HEK293 (cell line): ENCODE measurements around the gene HTR1D.
A peak's percentile ranks its signal among the peaks of the same experiment; 100 is the strongest.

Experiments
- HIC1 ChIP-seq: fragments of 450-650 bp; formaldehyde crosslinking; IDR thresholded peaks from 2 replicates; pipeline ENCODE4 v1.5.1; 2016; ENCODE audit warnings: missing biosample characterization, missing genetic modification characterization
- KLF1 ChIP-seq: fragments of 450-650 bp; formaldehyde crosslinking; IDR thresholded peaks from 2 replicates; pipeline ENCODE4 v1.5.1; 2016; ENCODE audit warnings: missing biosample characterization, missing genetic modification characterization
- KLF16 ChIP-seq: fragments of 450-650 bp; formaldehyde crosslinking; IDR thresholded peaks from 2 replicates; pipeline ENCODE4 v1.5.1; 2017; ENCODE audit warnings: missing biosample characterization, missing genetic modification characterization
- KLF9 ChIP-seq: fragments of 450-650 bp; formaldehyde crosslinking; IDR thresholded peaks from 2 replicates; pipeline ENCODE4 v1.5.1; 2016; ENCODE audit warnings: missing biosample characterization, missing genetic modification characterization, low read depth
- MEIS1 ChIP-seq: sonication (generic); formaldehyde crosslinking; IDR thresholded peaks from 2 replicates; pipeline ENCODE4 v1.8.1; 2022; ENCODE audit warnings: missing genetic modification reagents, mild to moderate bottlenecking, borderline replicate concordance
- RBAK ChIP-seq: fragments of 450-650 bp; formaldehyde crosslinking; IDR thresholded peaks from 2 replicates; pipeline ENCODE4 v1.5.1; 2016; ENCODE audit warnings: missing biosample characterization, missing genetic modification characterization
- ZBTB17 ChIP-seq: fragments of 450-650 bp; formaldehyde crosslinking; IDR thresholded peaks from 2 replicates; pipeline ENCODE4 v1.5.1; 2016; ENCODE audit warnings: missing biosample characterization, missing genetic modification characterization
- ZBTB49 ChIP-seq: fragments of 450-650 bp; formaldehyde crosslinking; IDR thresholded peaks from 2 replicates; pipeline ENCODE4 v1.5.1; 2016; ENCODE audit warnings: missing biosample characterization, missing genetic modification characterization, low read depth
- ZEB2 ChIP-seq: fragments of 450-650 bp; formaldehyde crosslinking; IDR thresholded peaks from 2 replicates; pipeline ENCODE4 v1.5.1; 2016; ENCODE audit warnings: missing biosample characterization, missing genetic modification characterization
- ZFHX2 ChIP-seq: fragments of 450-650 bp; formaldehyde crosslinking; conservative IDR thresholded peaks from 2 replicates; pipeline ENCODE4 v1.5.1; 2016; ENCODE audit warnings: missing biosample characterization, missing genetic modification characterization
- ZNF114 ChIP-seq: fragments of 450-650 bp; formaldehyde crosslinking; IDR thresholded peaks from 2 replicates; pipeline ENCODE4 v1.5.0; 2017; ENCODE audit warnings: missing biosample characterization, missing genetic modification characterization
- ZNF175 ChIP-seq: fragments of 450-650 bp; formaldehyde crosslinking; IDR thresholded peaks from 2 replicates; pipeline ENCODE4 v1.5.1; 2016; ENCODE audit warnings: missing biosample characterization, missing genetic modification characterization
- ZNF24 ChIP-seq: fragments of 450-650 bp; formaldehyde crosslinking; IDR thresholded peaks from 2 replicates; pipeline ENCODE4 v1.5.1; 2016; ENCODE audit warnings: missing biosample characterization, missing genetic modification characterization
- ZNF280D ChIP-seq: fragments of 450-650 bp; formaldehyde crosslinking; IDR thresholded peaks from 2 replicates; pipeline ENCODE4 v1.5.1; 2016; ENCODE audit warnings: missing biosample characterization, missing genetic modification characterization
- ZNF302 ChIP-seq: fragments of 450-650 bp; formaldehyde crosslinking; IDR thresholded peaks from 2 replicates; pipeline ENCODE4 v1.5.1; 2016; ENCODE audit warnings: missing biosample characterization, missing genetic modification characterization, low read depth
- ZNF354C ChIP-seq: fragments of 450-650 bp; formaldehyde crosslinking; IDR thresholded peaks from 2 replicates; pipeline ENCODE4 v1.5.1; 2016; ENCODE audit warnings: missing biosample characterization, missing genetic modification characterization, low read depth, borderline replicate concordance
- ZNF433 ChIP-seq: fragments of 450-650 bp; formaldehyde crosslinking; IDR thresholded peaks from 2 replicates; pipeline ENCODE4 v1.5.1; 2016; ENCODE audit warnings: missing biosample characterization, missing genetic modification characterization, low read depth
- ZNF561 ChIP-seq: fragments of 450-650 bp; IDR thresholded peaks from 2 replicates; pipeline ENCODE4 v1.5.1; 2018; ENCODE audit warnings: missing biosample characterization, missing genetic modification characterization, borderline replicate concordance
- ZNF600 ChIP-seq: fragments of 450-650 bp; formaldehyde crosslinking; IDR thresholded peaks from 2 replicates; pipeline ENCODE4 v1.5.1; 2016; ENCODE audit warnings: missing biosample characterization, missing genetic modification characterization
- ZNF654 ChIP-seq: fragments of 450-650 bp; formaldehyde crosslinking; IDR thresholded peaks from 2 replicates; pipeline ENCODE4 v1.5.1; 2016; ENCODE audit warnings: low read depth, missing biosample characterization, missing genetic modification characterization
- ZNF76 ChIP-seq: fragments of 450-650 bp; formaldehyde crosslinking; IDR thresholded peaks from 2 replicates; pipeline ENCODE4; 2016; ENCODE audit warnings: low read depth, missing biosample characterization, missing genetic modification characterization, borderline replicate concordance
- ZNF792 ChIP-seq: fragments of 450-650 bp; formaldehyde crosslinking; IDR thresholded peaks from 2 replicates; pipeline ENCODE4 v1.5.1; 2016; ENCODE audit warnings: missing biosample characterization, missing genetic modification characterization
- ZNF830 ChIP-seq: fragments of 450-650 bp; IDR thresholded peaks from 2 replicates; pipeline ENCODE4 v1.5.0; 2018; ENCODE audit warnings: missing biosample characterization, missing genetic modification characterization, low read depth, mild to moderate bottlenecking, moderate library complexity
- ZNF837 ChIP-seq: fragments of 450-650 bp; formaldehyde crosslinking; IDR thresholded peaks from 2 replicates; pipeline ENCODE4 v1.5.1; 2016; ENCODE audit warnings: missing biosample characterization, missing genetic modification characterization
- TF ChIP-seq, protein P1 (sequence below): fragments of 450-650 bp; formaldehyde crosslinking; optimal IDR thresholded peaks from 2 replicates; pipeline ENCODE3; 2016; ENCODE audit warnings: missing biosample characterization, mild to moderate bottlenecking, missing genetic modification characterization
- TF ChIP-seq, protein P2 (sequence below): fragments of 450-650 bp; formaldehyde crosslinking; IDR thresholded peaks from 2 replicates; pipeline ENCODE4 v1.5.1; 2017; ENCODE audit warnings: missing biosample characterization, missing genetic modification characterization
- TF ChIP-seq, protein P3 (sequence below): fragments of 450-650 bp; IDR thresholded peaks from 2 replicates; pipeline ENCODE4 v1.5.1; 2018; ENCODE audit warnings: missing biosample characterization, missing genetic modification characterization

HTR1D gene

GRCh38 chr1:23217421-23218115 is at the start of gene HTR1D (continued):
- no peak for TF ChIP-seq ZNF302 (tag by site-specific recombination)
- no peak for TF ChIP-seq ZBTB17
- TF ChIP-seq, protein P1, sequence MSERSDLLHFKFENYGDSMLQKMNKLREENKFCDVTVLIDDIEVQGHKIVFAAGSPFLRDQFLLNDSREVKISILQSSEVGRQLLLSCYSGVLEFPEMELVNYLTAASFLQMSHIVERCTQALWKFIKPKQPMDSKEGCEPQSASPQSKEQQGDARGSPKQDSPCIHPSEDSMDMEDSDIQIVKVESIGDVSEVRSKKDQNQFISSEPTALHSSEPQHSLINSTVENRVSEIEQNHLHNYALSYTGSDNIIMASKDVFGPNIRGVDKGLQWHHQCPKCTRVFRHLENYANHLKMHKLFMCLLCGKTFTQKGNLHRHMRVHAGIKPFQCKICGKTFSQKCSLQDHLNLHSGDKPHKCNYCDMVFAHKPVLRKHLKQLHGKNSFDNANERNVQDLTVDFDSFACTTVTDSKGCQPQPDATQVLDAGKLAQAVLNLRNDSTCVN: peak; percentile 73
- TF ChIP-seq KLF9: no peak
- TF ChIP-seq ZNF24 (tag by site-specific recombination): no peak
- TF ChIP-seq ZNF830 (tag by site-specific recombination): no peak
- no peak for TF ChIP-seq ZNF280D
- no peak for TF ChIP-seq ZNF354C (tag by site-specific recombination)
- TF ChIP-seq RBAK (tag by site-specific recombination): no peak
- no peak for TF ChIP-seq ZNF654 (tag by site-specific recombination)
- TF ChIP-seq ZNF114 (tag by site-specific recombination): no peak
- TF ChIP-seq ZEB2 (tag by site-specific recombination): peak; percentile 35; the same call in 1 of the 2 replicates
- no peak for TF ChIP-seq ZNF433
- TF ChIP-seq, protein P2, sequence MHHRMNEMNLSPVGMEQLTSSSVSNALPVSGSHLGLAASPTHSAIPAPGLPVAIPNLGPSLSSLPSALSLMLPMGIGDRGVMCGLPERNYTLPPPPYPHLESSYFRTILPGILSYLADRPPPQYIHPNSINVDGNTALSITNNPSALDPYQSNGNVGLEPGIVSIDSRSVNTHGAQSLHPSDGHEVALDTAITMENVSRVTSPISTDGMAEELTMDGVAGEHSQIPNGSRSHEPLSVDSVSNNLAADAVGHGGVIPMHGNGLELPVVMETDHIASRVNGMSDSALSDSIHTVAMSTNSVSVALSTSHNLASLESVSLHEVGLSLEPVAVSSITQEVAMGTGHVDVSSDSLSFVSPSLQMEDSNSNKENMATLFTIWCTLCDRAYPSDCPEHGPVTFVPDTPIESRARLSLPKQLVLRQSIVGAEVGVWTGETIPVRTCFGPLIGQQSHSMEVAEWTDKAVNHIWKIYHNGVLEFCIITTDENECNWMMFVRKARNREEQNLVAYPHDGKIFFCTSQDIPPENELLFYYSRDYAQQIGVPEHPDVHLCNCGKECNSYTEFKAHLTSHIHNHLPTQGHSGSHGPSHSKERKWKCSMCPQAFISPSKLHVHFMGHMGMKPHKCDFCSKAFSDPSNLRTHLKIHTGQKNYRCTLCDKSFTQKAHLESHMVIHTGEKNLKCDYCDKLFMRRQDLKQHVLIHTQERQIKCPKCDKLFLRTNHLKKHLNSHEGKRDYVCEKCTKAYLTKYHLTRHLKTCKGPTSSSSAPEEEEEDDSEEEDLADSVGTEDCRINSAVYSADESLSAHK: no peak
- no peak for TF ChIP-seq ZNF792 (tag by site-specific recombination)
- TF ChIP-seq ZNF600 (tag by site-specific recombination): peak; percentile 46; the same call in 1 of the 2 replicates
- 0 out of 2 replicates have a peak, but pooled peaks have one; percentile 13 for TF ChIP-seq ZFHX2 (tag by site-specific recombination)
- TF ChIP-seq MEIS1 (CRISPR knock-in tag): no peak
- TF ChIP-seq KLF1 (tag by site-specific recombination): peak; percentile 15; the same call in 1 of the 2 replicates
- no peak for TF ChIP-seq KLF16
- TF ChIP-seq ZBTB49: no peak
- no peak for TF ChIP-seq ZNF76 (tag by site-specific recombination)
- no peak for TF ChIP-seq ZNF561
- TF ChIP-seq ZNF837 (tag by site-specific recombination): no peak
- no peak for TF ChIP-seq ZNF175 (tag by site-specific recombination)
- TF ChIP-seq, protein P3, sequence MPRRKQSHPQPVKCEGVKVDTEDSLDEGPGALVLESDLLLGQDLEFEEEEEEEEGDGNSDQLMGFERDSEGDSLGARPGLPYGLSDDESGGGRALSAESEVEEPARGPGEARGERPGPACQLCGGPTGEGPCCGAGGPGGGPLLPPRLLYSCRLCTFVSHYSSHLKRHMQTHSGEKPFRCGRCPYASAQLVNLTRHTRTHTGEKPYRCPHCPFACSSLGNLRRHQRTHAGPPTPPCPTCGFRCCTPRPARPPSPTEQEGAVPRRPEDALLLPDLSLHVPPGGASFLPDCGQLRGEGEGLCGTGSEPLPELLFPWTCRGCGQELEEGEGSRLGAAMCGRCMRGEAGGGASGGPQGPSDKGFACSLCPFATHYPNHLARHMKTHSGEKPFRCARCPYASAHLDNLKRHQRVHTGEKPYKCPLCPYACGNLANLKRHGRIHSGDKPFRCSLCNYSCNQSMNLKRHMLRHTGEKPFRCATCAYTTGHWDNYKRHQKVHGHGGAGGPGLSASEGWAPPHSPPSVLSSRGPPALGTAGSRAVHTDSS: no peak
- no peak for TF ChIP-seq HIC1
